ENCODE data around the gene MYH11. TPM values are rescaled to one million over a fixed set of nuclear protein-coding genes. Genes with fewer than 3 reads are reported as not detected.
"Not testable (repeated sequence)": the region's sequence is repeated elsewhere in the genome, so short reads cannot be mapped to it uniquely, and the experiment has no call there.

MYH11 gene
- total RNA-seq, 1 donor from 2014 or later = not detected

DNA sequence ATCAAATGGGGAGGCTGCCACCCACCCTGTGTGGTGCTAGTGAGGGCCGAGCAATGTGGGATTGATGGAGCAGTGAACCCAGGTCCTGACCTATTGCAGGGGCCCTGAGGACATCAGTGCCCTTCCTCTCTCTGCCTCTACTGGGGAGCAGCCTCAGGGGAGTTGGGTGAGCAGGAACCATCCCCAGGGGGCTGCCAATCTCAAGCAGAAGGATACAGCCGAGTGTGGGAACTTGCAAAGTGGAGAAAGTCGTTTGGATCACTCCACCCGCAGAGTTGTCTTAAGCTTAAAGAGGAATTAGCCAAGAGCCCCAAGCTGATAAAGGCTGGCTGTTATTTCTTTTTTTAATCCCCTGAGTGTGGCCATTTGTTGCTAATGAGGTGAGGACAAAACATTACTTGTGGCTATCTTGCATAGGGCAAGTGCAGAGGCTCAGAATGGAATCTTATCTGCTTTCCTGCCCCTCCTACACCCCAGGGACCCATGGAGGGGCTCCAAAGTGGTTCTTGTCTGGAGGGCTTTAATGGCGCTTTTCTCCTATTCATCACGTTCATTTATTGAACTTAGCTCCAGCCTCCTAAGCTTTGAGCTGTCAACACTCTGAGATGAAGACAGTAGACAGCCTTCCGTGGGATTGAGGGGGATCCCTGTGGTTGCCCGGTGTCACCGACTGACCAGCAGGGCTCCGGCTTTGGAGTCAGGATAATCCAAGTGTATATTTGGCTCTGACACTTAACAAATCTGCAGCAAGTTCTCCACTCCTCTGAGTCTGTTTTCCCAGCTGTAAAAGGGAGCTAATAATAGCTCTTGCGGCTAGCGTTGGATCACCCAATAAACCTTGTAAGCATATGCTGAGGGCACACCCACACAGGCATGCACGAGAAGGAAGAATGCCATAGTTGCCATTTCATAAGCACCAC, 45.1 kb downstream of the MYH11 start:
- intact Hi-C loops (cut with micrococcal nuclease) = no loop called here

DNA sequence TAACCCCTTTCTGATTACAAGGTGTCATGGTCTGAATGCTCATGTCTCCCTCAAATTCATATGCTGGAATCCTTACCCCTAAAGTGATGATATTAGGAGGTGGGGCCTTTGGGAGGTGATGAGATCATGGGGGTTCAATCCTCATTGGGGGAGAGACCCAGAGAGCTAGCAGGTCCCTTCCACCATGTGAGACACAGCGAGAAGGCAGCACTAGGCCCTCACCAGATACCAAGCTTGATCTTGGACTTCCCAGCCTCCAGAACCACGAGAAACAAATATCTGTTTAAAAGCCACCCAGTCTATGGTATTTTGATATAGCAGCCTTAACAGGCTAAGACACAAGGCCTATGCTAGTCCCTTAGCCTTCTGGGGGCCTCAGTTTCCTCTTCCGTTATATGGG, 45.9 kb downstream of the MYH11 start:
- intact Hi-C loops (cut with micrococcal nuclease) = no loop called here

DNA sequence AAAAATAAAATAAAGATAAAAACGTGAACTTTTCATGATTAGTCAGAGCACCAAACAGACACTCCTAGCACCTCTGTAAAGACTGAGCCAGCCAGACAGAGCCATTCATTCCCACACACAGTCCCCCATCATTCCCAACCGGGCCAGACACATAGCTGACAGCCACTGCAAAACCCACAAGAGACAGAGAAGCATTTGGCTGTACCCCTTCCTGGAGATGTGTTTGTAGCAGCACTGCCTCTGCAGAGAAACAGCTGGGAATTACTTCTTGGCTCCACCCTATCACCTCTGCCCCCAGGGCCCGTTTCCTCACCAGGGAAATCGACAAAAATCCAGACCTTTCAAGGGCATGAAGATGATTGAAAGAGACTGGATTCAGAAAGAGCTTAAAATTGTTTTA, 46.4 kb downstream of the MYH11 start:
- intact Hi-C loops (cut with micrococcal nuclease) = no loop called here

DNA sequence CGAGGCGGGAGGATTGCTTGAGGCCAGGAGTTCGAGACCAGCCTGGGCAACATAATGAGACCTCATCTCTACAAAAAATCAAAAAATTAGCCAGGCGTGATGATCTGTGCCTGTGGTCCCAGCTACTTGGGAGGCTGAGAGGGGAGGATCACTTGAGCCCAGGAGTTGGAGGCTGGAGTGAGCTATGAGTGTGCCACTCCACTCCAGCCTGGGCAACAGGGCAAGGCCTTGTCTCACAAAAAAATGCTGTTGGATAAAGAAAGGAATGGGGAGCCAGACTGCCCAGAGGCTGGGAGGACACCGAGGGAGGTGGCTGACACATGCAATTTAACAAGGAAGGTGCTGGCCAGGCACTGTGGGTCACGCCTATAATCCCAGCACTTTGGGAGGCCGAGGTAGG, 47.5 kb downstream of the MYH11 start:
- intact Hi-C loops (cut with micrococcal nuclease) = not testable (repeated sequence)

DNA sequence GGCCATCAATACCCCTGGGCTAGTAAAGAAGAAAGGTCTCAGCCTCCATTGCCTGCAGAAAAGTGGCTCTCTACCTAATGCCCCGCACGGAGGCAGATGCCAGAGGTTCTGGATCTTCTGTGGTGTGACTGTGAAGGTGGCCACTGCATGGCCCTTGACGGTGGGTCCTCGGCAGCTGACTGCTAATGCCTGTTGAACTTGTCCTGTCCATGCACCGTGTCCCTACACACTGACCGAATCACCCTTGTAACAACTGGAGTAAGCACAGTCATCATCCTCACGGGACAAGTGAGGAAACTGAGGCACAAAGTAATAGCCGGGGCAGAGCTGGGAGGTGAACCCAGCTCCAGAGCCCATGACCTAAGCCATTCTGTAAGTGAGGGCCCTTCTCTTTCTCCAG, 48.8 kb downstream of the MYH11 start:
- intact Hi-C loops (cut with micrococcal nuclease) = no loop called here

DNA sequence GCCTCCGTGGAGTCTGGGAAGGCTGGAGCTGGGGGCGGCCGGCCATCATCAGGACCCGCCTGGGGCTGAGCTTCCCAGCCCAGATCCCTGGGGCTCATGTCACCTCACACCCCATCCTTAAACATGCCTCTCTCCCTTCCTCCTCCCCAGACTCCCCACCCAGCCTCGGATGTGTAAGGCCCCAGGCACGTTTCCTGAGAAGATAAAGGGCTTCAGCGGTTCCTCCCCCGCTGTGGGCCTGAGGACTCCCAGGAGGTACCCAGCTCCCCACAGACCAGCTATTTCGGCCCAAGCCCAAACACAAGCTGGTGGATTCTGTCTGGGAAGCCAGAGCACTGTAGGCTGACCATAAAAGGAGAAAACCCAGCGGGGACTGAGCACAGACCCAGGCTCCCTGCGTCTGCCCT, 49.2 kb downstream of the MYH11 start:
- intact Hi-C loops (cut with micrococcal nuclease) = no loop called here

DNA sequence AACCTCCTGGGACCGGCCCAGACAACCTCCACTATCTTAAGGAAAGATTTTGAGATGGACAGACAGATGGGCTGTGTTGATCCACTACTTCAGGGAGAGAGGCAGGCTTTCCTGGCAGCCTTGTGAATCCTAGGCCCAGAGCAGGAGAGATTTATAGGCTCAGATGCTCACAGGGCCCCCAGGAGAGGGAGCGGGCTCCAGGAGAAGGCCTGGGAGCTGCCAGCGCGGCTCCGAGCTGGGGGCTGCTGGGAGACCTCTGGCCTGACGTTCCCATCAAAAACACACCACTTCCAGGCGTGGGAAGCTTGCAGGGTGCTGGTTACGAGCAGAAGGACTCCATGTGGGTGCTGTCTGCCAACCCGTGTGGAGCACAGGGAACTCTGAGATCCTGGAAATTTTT, 53.2 kb downstream of the MYH11 start:
- intact Hi-C loops (cut with micrococcal nuclease) = no loop called here

DNA sequence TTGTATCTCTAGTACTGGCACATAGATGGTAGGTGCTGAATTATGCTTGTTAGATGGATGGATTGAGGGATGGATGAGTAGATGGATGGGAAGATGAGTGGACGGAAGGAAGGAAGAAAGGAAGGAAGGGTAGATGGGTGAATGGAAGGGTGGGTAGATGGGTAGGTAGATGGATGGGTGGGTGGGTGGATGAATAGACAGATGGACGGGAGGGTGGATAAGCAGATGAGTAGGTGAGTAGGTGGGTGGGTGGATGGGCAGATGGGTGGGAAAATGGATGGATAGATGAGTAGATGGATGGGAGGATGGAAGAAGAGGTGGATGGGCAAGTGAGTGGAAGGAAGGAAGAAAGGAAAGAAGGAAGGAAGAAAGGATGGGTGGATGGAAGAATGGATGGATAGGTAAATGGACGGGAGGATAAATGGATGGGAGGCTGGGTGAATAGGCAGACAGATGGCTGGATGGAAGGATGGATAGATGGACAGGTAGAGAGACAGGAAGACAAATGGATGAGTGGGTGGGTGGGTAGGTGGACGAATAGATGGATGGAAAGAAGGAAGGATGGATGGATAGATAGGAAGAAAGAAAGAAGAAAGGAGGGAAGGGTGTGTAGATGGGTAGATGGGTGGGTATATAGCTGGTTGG, 56.9 kb downstream of the MYH11 start:
- intact Hi-C loops (cut with micrococcal nuclease) = no loop called here

DNA sequence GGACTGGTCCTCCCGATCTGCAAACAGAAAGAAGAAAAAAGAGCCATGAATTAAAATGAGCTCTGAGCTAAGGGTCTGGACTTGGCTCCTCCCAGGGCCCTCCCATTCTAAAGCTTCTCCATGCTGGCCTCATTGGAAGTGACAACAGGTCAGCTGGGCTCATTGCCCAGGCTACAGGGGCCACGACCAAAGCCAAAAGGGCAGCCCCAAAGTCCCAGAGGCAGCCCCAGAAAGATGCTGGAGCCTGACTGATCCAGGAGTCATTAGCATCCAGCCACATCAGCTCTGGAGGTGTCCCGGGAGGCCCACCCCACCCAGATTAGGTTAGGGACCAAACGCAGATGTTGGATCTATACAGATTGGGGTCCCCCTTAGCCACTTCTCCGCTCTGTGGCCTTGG, 58.2 kb downstream of the MYH11 start:
- intact Hi-C loops (cut with micrococcal nuclease) = no loop called here

DNA sequence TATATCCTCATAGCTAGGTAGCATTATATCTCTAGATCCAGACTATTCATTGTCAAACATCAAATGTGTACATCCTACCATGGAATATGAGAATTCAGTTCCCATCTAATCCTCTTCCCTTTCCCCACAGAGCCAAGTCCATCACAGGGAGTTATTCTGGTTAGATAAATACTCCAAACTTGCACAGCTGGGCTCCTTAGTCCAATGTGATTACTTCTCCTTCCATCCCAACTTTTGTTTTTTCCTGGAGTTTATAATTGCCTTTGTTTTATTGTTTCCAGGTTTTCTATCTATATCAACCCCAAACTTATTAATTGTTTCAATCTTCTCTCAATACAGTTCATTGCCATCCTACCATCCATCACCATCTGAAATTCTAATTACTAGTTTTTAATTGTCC, 59.9 kb downstream of the MYH11 start:
- intact Hi-C loops (cut with micrococcal nuclease) = no loop called here

DNA sequence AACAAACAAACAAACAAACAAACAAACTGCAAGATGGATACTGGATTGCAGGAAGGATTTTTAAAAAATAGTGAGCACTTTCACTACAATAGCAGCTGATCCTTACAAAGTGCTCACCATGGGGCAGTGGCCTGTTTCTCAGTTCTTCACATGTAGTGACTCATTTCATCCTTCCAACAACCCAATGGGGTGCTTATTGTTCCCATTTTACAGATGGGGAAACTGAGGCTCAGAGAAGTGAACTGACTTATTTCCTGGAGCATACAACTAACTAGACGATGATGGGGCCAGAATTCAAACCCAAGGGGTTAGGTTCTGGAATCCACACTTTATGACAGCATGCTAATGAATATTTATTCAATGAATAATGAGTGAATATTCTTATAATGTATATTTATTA, 61.2 kb downstream of the MYH11 start:
- intact Hi-C loops (cut with micrococcal nuclease) = no loop called here

DNA sequence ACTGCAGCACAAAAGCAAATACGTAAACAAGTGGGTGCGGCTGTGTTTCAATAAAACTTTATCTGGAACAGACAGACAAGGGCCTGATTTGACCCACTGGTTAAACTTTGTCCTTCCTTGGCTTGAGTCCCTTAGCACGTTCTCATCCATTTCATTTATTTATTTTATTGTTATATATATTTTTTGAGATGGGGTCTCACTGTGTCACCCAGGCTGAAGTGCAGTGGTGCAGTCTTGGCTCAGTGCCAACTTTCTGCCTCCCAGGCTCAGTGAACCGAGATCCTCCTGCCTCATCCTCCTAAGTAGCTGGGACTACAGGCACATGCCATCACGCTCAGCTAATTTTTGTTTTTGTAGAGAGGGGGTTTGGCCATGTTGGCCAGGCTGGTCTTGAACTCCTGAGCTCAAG, 64.3 kb downstream of the MYH11 start:
- intact Hi-C loops (cut with micrococcal nuclease) = no loop called here

DNA sequence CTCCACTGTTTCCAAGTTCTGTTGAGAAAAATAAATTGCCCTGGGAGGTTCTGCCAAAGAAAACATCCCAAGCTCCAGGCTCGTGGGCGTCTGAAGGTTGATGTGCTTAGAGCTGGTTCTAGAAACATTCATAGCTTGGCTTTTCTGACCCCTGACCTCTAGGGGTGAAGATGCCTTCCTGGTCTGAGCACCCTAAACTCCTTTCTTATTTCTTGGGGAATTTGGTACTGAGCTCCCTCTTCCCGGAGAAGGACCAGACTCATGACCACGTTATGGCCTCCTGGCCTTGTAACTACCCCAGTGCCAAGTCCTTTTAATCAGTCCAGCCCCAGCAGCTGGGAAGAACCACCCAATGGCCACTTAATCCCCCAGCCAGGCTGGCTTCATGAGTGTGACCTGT, 66.4 kb downstream of the MYH11 start:
- intact Hi-C loops (cut with micrococcal nuclease) = no loop called here

DNA sequence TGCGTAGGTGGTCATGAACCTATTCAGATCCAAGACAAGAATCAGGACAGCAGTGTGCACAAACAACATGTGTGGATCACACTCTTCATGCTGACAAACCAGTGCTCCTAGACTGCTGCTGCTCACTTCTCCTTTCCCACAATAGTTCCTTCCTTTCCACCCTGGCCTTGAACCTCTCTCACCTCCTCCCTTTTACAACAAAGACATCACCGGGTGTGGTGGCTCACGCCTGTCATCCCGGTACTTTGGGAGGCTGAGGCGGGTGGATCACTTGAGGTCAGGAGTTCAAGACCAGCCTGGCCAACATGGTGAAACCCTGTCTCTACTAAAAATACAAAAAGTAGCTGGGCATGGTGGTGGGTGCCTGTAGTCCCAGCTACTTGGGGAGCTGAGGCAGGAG, 67.0 kb downstream of the MYH11 start:
- intact Hi-C loops (cut with micrococcal nuclease) = not testable (repeated sequence)

DNA sequence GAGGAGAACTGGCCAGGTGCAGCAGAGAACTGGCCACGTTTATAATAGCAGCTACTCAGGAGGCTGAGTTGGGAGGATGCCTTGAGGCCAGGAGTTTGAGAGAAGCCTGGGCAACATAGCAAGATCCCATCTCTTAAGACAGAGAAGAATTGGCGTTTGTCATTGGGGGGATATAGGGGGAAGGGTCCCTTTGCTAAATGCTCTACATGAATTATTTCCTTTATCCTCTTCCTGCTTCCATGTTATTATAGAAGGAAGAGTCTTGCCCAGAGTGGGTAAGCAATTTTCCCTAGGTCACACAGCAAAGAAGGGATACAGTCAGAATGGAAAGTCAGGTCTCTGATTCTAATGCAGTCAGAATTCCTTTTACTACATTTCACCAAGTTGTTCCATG, 68.0 kb downstream of the MYH11 start:
- intact Hi-C loops (cut with micrococcal nuclease) = no loop called here

DNA sequence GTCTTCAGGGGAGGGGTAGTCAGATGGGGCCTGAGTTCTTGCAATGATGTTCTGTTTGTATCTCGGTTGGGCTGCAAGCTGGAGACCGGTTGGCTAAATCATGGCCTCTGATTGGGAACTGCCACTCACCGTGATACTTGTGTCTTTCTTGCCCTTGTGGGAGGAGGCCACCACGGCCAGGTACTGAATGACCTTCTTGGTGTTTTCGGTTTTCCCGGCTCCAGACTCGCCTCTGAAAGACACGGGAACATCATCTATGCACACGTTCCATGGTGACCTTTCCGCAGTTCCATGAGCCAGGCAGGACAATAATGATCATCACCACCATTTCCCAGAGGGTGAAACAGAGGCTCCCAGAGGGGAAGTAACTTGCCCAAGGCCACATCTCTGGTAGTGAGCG, 70.3 kb downstream of the MYH11 start:
- intact Hi-C loops (cut with micrococcal nuclease) = no loop called here

DNA sequence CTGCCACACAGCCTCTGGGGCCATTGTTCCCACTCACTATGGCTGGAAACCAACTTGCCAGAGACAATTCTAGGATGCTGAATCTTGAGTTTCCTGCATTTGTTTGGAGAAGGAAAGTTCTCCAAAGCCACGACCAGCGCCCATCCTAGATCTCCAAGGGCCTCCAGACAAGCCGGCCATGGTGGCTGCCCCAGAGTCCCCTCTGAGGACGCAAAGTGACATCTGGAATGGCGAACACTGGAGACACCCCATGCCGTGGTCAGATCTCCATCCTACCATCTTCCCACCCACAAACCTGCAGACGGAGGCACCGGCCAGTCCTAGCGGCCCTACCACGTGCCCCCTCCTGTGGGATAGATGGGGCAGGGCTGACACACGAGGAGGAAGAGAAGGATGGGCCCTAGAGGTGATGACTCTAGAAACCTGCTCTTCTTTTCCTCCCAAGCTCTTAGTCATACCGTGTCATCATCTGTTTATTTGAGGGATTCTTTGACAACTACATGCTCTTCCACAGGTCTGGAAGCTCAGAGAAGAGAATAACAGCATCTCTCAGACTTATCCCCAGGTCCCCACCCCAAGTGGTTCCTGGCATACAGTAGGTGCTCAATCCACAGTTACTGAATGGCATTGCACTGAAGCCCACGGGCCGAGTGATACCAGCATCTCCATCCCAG, 71.3 kb downstream of the MYH11 start:
- intact Hi-C loops (cut with micrococcal nuclease) = no loop called here

DNA sequence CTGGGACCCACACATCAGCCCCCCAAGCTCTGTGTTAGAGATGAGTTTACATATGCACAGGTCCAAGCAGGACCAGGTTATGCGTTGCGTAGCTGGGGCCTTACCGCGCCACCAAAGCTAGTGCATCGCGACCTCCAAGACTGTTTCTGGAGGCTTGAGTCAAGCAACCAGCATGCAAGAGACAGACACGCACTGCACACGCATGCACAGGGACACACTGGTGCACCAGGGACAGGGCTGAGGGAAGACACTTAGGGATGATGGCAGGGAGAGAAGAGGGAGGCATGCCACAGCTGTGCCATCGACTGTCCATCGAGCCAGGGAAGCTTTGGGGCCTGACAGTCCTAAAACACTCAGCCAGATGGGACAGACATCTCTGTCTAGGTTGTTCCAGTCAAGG, 72.8 kb downstream of the MYH11 start:
- intact Hi-C loops (cut with micrococcal nuclease) = no loop called here

DNA sequence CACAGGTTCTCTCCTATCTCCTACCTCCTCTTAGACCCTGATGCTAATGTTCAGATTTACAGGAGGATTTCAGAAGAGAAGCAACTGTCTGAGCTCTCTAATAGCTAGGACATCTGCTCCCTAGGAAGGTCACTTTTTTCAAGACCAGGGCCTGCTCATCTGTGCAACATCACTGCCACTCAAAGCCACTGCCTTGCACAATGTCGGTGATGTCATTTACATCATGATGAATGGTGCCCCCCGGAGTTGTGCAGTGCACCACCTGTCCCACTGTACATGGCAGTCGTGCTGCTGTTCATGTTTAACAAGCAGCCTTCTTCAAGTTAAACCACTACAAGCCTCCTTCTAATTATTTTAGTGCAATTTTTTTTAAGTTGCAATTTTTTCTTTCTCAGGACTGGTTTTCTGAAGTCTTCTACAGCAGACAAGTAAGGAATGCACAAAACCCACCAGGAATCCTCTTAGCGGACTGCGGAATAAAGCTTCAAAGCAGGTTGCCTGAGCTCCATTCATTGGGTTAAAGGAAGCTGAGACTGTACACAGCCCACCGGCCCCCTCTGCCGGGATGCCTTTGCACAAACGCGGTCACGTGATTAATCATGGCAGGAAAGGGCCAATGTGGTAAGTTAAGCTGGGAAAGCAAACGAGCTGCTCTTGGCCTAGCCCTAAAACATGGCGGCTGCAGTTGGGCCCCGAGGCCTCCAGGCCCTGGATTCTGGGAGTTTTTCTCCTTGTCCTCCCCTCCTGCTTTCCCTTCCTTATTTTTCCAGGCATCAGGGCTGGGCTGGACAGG, 74.1 kb downstream of the MYH11 start:
- intact Hi-C loops (cut with micrococcal nuclease) = no loop called here

DNA sequence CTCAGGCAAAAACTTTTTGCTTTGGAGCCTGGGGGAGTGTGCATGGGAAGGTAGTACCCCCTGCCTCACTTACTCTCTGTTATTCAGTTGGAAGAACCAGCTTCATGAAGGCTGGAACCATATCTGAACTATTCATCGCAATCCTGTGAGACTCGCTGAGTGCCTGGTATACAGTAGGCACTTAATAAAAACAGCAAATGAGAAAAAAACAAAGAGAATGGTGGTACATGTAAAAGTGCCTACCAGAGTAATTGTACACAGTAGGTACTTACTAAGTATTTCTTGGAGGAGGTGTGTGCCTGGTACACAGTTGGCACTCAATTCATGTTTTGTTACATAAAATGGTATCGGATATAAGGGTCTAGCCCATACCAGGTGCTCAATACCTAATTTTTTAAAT, 75.2 kb downstream of the MYH11 start:
- intact Hi-C loops (cut with micrococcal nuclease) = no loop called here

DNA sequence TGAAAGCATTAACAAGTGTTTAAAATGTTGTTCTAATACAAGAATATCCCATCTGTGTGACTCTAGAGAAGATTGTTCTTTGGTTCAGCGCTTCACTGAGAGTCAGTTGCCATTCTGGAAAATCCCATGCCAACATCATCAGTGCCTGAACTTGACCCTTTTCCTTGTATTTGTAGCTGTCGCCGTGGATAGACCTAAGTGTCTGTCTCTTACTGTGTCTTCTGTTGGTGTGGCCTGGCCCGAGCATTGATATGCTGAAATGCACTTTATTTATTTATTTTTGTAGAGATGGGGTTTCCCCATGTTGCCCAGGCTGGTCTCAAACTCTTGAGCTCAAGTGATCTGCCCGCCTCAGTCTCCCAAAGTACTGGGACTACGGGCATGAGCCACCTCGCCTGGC, 76.0 kb downstream of the MYH11 start:
- intact Hi-C loops (cut with micrococcal nuclease) = no loop called here

All from T-helper 2 cell treated with Interferon-gamma antibody and Interleukin-4, amounts not matched to agents 100 ng/mL and 5 ng/mL, for 36 hours (primary cell).